ENCODE measurements around the gene ZFYVE27. TPM values are rescaled to one million over a fixed set of nuclear protein-coding genes. Genes with fewer than 3 reads are reported as not detected.

Gene ZFYVE27
- total and polyA plus RNA-seq, 2 of the 4 experiments (the other 2 are of a cell fraction) = 13.1 to 22.2 TPM

DNA sequence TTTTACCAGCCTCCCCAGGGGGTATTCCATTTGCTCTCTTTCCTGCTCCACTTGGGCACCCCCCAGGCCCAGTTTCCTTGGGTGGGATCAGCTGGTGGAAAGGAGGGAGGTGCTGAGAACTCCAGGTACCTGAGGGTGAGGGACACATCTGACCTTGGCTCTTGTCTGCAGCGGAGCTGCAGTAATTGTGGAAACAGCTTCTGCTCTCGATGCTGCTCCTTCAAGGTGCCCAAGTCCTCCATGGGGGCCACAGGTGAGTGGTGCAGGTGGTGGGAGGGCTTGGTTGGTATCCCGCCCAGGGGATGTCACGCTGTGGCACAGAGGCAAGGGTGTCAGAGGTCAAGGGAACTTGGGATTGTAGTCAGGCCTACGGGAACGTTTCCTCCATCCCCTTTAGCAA, 20.5 kb downstream of the ZFYVE27 start:
- H2BK120ac ChIP-seq (ENCODE audit: low read depth, low read length) = no peak overlapping the region
- H4K8ac ChIP-seq (ENCODE audit: low read depth in 2 of 2, low read length in 2 of 2) = no peak overlapping the region
- H3K27me3 ChIP-seq (ENCODE audit: control insufficient read depth, insufficient read depth, low read length) = no peaks in the 10 kb centered on the region
- H2AK5ac ChIP-seq (ENCODE audit: low read depth, low read length) = no peak overlapping the region
- peaks cover 64% of the 10 kb centered on the region for H3K36me3 ChIP-seq (ENCODE audit: control insufficient read depth, insufficient read depth, low read length)
- TF ChIP-seq CEBPB (IDR thresholded peaks at IDR 0.05; ENCODE audit: low read depth, low read length) (no peak), MAZ (IDR thresholded peaks at IDR 0.05; ENCODE audit: borderline replicate concordance, low read depth, low read length) (no peak), POLR2A (IDR thresholded peaks at IDR 0.05; ENCODE audit: low read depth, low read length) (no peak), SMC3 (IDR thresholded peaks at IDR 0.05; ENCODE audit: low read depth, low read length) (no peak), RCOR1 (IDR thresholded peaks at IDR 0.05; ENCODE audit: insufficient replicate concordance, low read length) (no peak), BHLHE40 (IDR thresholded peaks at IDR 0.05; ENCODE audit: low read depth, low read length) (no peak), MXI1 (IDR thresholded peaks at IDR 0.05; ENCODE audit: borderline replicate concordance, low read depth, low read length) (no peak), RFX5 (IDR thresholded peaks at IDR 0.05; ENCODE audit: low read depth, low read length) (no peak), RAD21 (IDR thresholded peaks at IDR 0.05; ENCODE audit: low read length) (no peak), NFE2L2 (IDR thresholded peaks at IDR 0.05; ENCODE audit: low read depth, low read length) (no peak), FOS (IDR thresholded peaks at IDR 0.05; ENCODE audit: low read depth, low read length) (no peak), MAFK (IDR thresholded peaks at IDR 0.05; ENCODE audit: low read depth, low read length) (no peak), CHD1 (IDR thresholded peaks at IDR 0.05; ENCODE audit: low read depth, low read length) (no peak)
- TF ChIP-seq, protein P1, sequence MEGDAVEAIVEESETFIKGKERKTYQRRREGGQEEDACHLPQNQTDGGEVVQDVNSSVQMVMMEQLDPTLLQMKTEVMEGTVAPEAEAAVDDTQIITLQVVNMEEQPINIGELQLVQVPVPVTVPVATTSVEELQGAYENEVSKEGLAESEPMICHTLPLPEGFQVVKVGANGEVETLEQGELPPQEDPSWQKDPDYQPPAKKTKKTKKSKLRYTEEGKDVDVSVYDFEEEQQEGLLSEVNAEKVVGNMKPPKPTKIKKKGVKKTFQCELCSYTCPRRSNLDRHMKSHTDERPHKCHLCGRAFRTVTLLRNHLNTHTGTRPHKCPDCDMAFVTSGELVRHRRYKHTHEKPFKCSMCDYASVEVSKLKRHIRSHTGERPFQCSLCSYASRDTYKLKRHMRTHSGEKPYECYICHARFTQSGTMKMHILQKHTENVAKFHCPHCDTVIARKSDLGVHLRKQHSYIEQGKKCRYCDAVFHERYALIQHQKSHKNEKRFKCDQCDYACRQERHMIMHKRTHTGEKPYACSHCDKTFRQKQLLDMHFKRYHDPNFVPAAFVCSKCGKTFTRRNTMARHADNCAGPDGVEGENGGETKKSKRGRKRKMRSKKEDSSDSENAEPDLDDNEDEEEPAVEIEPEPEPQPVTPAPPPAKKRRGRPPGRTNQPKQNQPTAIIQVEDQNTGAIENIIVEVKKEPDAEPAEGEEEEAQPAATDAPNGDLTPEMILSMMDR (conservative IDR thresholded peaks at IDR 0.05; ENCODE audit: low read depth, low read length) = no peak
- TF ChIP-seq, protein P2, sequence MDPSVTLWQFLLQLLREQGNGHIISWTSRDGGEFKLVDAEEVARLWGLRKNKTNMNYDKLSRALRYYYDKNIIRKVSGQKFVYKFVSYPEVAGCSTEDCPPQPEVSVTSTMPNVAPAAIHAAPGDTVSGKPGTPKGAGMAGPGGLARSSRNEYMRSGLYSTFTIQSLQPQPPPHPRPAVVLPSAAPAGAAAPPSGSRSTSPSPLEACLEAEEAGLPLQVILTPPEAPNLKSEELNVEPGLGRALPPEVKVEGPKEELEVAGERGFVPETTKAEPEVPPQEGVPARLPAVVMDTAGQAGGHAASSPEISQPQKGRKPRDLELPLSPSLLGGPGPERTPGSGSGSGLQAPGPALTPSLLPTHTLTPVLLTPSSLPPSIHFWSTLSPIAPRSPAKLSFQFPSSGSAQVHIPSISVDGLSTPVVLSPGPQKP (IDR thresholded peaks at IDR 0.05; ENCODE audit: borderline replicate concordance, low read depth, low read length) = no peak
- TF ChIP-seq, protein P3, sequence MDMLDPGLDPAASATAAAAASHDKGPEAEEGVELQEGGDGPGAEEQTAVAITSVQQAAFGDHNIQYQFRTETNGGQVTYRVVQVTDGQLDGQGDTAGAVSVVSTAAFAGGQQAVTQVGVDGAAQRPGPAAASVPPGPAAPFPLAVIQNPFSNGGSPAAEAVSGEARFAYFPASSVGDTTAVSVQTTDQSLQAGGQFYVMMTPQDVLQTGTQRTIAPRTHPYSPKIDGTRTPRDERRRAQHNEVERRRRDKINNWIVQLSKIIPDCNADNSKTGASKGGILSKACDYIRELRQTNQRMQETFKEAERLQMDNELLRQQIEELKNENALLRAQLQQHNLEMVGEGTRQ (IDR thresholded peaks at IDR 0.05; ENCODE audit: low read depth, low read length) = no peak
- no peak overlapping the region for H3K4ac ChIP-seq (ENCODE audit: low read depth, low read length)
- POLR2A ChIA-PET (ENCODE audit: unreplicated experiment) = no interaction called here
- H3K9me3 ChIP-seq (ENCODE audit: control insufficient read depth, insufficient read depth, low read length) = no peaks in the 10 kb centered on the region
- H3K4me2 ChIP-seq (ENCODE audit: low read depth, low read length) = no peak overlapping the region
- in situ Hi-C loops (cut with MboI; ENCODE audit: low sequenced_read_pairs) = no loop called here
- CTCF ChIA-PET = interaction anchor here (0.6 kb wide), 1 partner anchor 14 kb away, joined by 5 read pairs; no protein-coding TSS in a partner anchor
- no peak overlapping the region for H2BK5ac ChIP-seq (ENCODE audit: low read depth, low read length, poor library complexity, severe bottlenecking)
- H3K18ac ChIP-seq (ENCODE audit: low read depth, low read length) = no peak overlapping the region
- H3K79me1 ChIP-seq (ENCODE audit: low read depth in 1 of 2, low read length in 2 of 2) = peaks cover 5% of the 10 kb centered on the region in 2 experiments; a peak in 1 of 4 replicates
- H3K56ac ChIP-seq (ENCODE audit: extremely low read depth, insufficient read depth, low read length) = no peak overlapping the region
- H2AK9ac ChIP-seq (replicated peaks; ENCODE audit: low read depth, low read length, poor library complexity) = no peak overlapping the region
- no peak overlapping the region for H2AFZ ChIP-seq (replicated peaks; ENCODE audit: low read length, poor library complexity)
- H2BK15ac ChIP-seq (ENCODE audit: low read depth, low read length) = no peak overlapping the region
- H3K27ac ChIP-seq (ENCODE audit: insufficient read depth, low read length) = no peak overlapping the region
- H3K4me1 ChIP-seq (ENCODE audit: control insufficient read depth, insufficient read depth, low read length) = no peaks in the 10 kb centered on the region
- H3K23ac ChIP-seq (ENCODE audit: low read depth, low read length) = no peak overlapping the region
- BruUV-seq (replicated peaks) = no TSS peak
- no peak overlapping the region for H2BK20ac ChIP-seq (ENCODE audit: low read depth, low read length)
- no peaks in the 10 kb centered on the region; the same call in 1 of the 2 replicates for H3K9me1 ChIP-seq (ENCODE audit: insufficient read depth, low read length)
- H4K20me1 ChIP-seq (ENCODE audit: insufficient read depth, low read length) = no peaks in the 10 kb centered on the region; the same call in 1 of the 2 replicates
- no peak overlapping the region for H3K14ac ChIP-seq (replicated peaks; ENCODE audit: low read depth, low read length)
- no peak overlapping the region for H3K4me3 ChIP-seq (ENCODE audit: insufficient read depth, low read depth, low read length)
- ATAC-seq (ENCODE audit: low read depth) (no peak), DNase-seq (no peak)
- dilution Hi-C loops (cut with HindIII; ENCODE audit: low sequenced_read_pairs, unreplicated experiment) = no loop called here
- no CpG with 5 or more reads among the region's 6 CpGs for WGBS, 2 experiments (ENCODE audit: extremely low coverage in 2 of 2, insufficient read length in 1 of 2)
- H4K91ac ChIP-seq (ENCODE audit: insufficient read depth, low read depth, low read length) = no peak overlapping the region
- intact Hi-C loops (cut with micrococcal nuclease) = no loop called here
- H3K9ac ChIP-seq (ENCODE audit: low read depth, low read length) = no peak overlapping the region
- H4K5ac ChIP-seq (ENCODE audit: low read depth, low read length) = no peak overlapping the region

Data from IMR-90 (cell line).